ENCODE data around the gene CRISP2.

The CRISP2 gene

DNA sequence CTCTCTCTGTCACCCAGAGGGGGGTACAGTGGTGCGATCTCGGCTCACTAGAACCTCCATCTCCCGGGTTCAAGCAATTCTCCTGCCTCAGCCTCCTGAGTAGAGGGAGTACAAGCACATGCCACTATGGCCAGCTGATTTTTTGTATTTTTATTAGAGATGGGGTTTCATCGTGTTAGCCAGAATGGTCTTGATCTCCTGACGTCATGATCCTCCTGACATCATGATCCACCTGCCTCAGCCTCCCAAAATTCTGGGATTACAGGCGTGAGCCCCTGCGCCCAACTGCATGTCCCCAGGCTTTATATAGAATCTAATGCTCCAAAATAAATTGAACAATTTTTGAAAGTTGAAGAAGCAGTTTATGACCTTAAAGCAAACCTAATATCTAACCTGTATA, 7.0 kb upstream of the CRISP2 start:
- no peak for TF ChIP-seq CTCF (IDR thresholded peaks at IDR 0.05)

DNA sequence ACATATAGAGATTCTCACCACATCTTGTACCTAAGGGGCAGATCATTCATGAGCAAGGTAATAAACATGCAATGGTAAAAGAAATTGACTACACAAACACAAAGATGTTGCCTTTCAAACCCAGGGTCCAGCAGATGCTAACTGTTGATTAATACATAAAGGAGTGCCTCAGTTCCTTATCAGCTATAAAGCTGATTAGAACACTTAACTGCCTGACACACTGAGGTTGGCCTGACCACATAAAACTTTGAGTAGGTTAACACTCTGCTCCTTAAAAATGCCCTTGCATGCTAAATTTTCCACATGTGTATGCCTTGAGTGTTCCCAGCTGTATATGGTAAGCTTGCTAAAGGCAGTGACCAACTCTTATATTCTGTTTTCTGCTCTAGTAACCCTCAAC, 14.9 kb downstream of the CRISP2 start:
- Histone ChIP-seq H3K36me3 (ENCODE audit: control insufficient read depth, insufficient read depth, low read length) (no peaks in the 10 kb centered on the region), H3K4me3 (ENCODE audit: low read depth, low read length) (no peak overlapping the region), H3K4me1 (no peaks in the 10 kb centered on the region), H3K9me3 (ENCODE audit: control insufficient read depth, low read length) (peaks cover 3% of the 10 kb centered on the region), H3K27ac (no peak overlapping the region), H3K9ac (no peak overlapping the region), H2AFZ (no peak overlapping the region), H3K79me2 (no peaks in the 10 kb centered on the region), H3K27me3 (ENCODE audit: control insufficient read depth, insufficient read depth, low read length) (no peaks in the 10 kb centered on the region), H3K4me2 (ENCODE audit: low read length) (no peak overlapping the region)
- no peak for TF ChIP-seq CTCF (IDR thresholded peaks at IDR 0.05)

More for the DNA sequence above, 7.0 kb upstream of the CRISP2 start:
- Histone ChIP-seq H3K36me3 (ENCODE audit: control insufficient read depth, insufficient read depth, low read length) (no peaks in the 10 kb centered on the region), H3K9ac (no peak overlapping the region), H3K27ac (no peak overlapping the region), H3K4me1 (no peaks in the 10 kb centered on the region), H2AFZ (no peak overlapping the region), H3K4me3 (ENCODE audit: low read depth, low read length) (no peak overlapping the region), H3K79me2 (no peaks in the 10 kb centered on the region), H3K4me2 (ENCODE audit: low read length) (no peak overlapping the region), H3K27me3 (ENCODE audit: control insufficient read depth, insufficient read depth, low read length) (no peaks in the 10 kb centered on the region), H3K9me3 (ENCODE audit: control insufficient read depth, low read length) (no peaks in the 10 kb centered on the region)

DNA sequence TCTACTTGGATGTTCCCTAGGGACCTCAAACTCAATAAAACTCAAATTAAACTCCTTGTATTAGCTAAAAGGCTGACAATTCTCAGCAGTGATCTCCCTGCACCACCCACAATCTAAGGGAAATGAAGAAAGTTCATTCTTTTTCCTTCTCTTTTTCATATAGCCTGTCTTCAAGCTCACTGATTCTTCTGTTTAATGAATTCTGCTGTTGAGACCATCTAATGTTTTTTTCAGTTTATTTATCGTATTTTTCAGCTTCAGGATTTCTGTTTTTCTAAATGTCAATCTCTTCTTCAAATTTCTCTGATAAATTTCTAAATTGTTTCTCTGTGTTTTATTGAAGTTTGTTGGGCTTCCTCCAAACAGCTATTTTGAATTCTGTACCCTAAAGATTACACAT, 19.8 kb downstream of the CRISP2 start:
- H3K27ac ChIP-seq: no peak overlapping the region
- TF ChIP-seq CTCF (IDR thresholded peaks at IDR 0.05): no peak
- H3K4me1 ChIP-seq: no peaks in the 10 kb centered on the region
- no peaks in the 10 kb centered on the region for H3K9me3 ChIP-seq (ENCODE audit: control insufficient read depth, low read length)
- H3K79me2 ChIP-seq: no peaks in the 10 kb centered on the region
- no peaks in the 10 kb centered on the region for H3K36me3 ChIP-seq (ENCODE audit: control insufficient read depth, insufficient read depth, low read length)
- H3K4me2 ChIP-seq (ENCODE audit: low read length): no peak overlapping the region
- no peak overlapping the region for H3K4me3 ChIP-seq (ENCODE audit: low read depth, low read length)
- no peak overlapping the region for H2AFZ ChIP-seq
- H3K9ac ChIP-seq: no peak overlapping the region
- H3K27me3 ChIP-seq (ENCODE audit: control insufficient read depth, insufficient read depth, low read length): no peaks in the 10 kb centered on the region

DNA sequence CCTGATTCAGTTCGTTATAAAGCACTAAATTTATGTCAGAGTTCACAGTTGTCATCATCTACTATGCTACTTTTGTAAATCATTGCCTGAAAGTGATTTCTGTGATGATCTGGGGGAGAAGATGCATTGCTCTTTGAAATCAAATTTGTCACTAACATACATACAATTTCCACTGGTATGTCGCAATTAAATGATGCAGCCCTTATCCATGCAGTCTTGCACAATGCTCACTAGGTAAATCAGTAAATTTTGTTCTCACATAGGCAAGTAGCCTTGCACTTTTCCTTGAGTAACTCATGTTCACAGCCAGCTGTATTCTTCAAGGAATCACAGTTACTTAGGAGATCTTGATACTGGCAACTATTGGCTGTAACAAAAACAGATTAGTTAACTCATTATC, 20.8 kb downstream of the CRISP2 start:
- no peaks in the 10 kb centered on the region for H3K36me3 ChIP-seq (ENCODE audit: control insufficient read depth, insufficient read depth, low read length)
- H2AFZ ChIP-seq: no peak overlapping the region
- no peak for TF ChIP-seq CTCF (IDR thresholded peaks at IDR 0.05)
- H3K79me2 ChIP-seq: no peaks in the 10 kb centered on the region
- no peaks in the 10 kb centered on the region for H3K4me1 ChIP-seq
- no peaks in the 10 kb centered on the region for H3K9me3 ChIP-seq (ENCODE audit: control insufficient read depth, low read length)
- no peak overlapping the region for H3K27ac ChIP-seq
- H3K4me3 ChIP-seq (ENCODE audit: low read depth, low read length): no peak overlapping the region
- no peak overlapping the region for H3K4me2 ChIP-seq (ENCODE audit: low read length)
- H3K9ac ChIP-seq: no peak overlapping the region
- no peaks in the 10 kb centered on the region for H3K27me3 ChIP-seq (ENCODE audit: control insufficient read depth, insufficient read depth, low read length)

- Histone ChIP-seq H2AFZ (no peak overlapping the region), H3K27me3 (ENCODE audit: control insufficient read depth, insufficient read depth, low read length) (no peaks in the 10 kb centered on the region), H3K27ac (no peak overlapping the region), H3K36me3 (ENCODE audit: control insufficient read depth, insufficient read depth, low read length) (no peaks in the 10 kb centered on the region), H3K4me2 (ENCODE audit: low read length) (no peak overlapping the region), H3K79me2 (no peaks in the 10 kb centered on the region), H3K4me1 (no peaks in the 10 kb centered on the region), H3K9ac (no peak overlapping the region), H3K4me3 (ENCODE audit: low read depth, low read length) (no peak overlapping the region), H3K9me3 (ENCODE audit: control insufficient read depth, low read length) (no peaks in the 10 kb centered on the region)
- no peak for TF ChIP-seq CTCF (IDR thresholded peaks at IDR 0.05)
These were observed 36.6 kb downstream of the CRISP2 start for GRCh38 chr6:49676671-49677281.
